NCI-H2107 treated with DMSO at 0.1 percent for 48 hours (cell line): Measurements from ENCODE around the gene UGT3A1.
"Not testable (repeated sequence)": the region's sequence is repeated elsewhere in the genome, so short reads cannot be mapped to it uniquely, and the experiment has no call there.

Source experiments
- DNase-seq: peaks from one replicate; lab custom pipeline; 2025; ENCODE audit not compliant: unreplicated experiment; lab: John Stamatoyannopoulos, UW

UGT3A1 gene, protein sequence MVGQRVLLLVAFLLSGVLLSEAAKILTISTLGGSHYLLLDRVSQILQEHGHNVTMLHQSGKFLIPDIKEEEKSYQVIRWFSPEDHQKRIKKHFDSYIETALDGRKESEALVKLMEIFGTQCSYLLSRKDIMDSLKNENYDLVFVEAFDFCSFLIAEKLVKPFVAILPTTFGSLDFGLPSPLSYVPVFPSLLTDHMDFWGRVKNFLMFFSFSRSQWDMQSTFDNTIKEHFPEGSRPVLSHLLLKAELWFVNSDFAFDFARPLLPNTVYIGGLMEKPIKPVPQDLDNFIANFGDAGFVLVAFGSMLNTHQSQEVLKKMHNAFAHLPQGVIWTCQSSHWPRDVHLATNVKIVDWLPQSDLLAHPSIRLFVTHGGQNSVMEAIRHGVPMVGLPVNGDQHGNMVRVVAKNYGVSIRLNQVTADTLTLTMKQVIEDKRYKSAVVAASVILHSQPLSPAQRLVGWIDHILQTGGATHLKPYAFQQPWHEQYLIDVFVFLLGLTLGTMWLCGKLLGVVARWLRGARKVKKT

GRCh38 chr5:35990941-35991611 lies at the start of gene UGT3A1:
Gene UGT3A1, minus strand, starts transcription at chr5:35991390. Its CDS starts 150 bp downstream, at chr5:35991240.
- peak; percentile 37 for DNase-seq

- DNase-seq: no peak
These were observed 44.5 kb upstream of the UGT3A1 start for GRCh38 chr5:36035696-36036095.

- DNase-seq: not testable (repeated sequence)
These were observed 43.4 kb upstream of the UGT3A1 start for GRCh38 chr5:36034536-36035134.

DNA sequence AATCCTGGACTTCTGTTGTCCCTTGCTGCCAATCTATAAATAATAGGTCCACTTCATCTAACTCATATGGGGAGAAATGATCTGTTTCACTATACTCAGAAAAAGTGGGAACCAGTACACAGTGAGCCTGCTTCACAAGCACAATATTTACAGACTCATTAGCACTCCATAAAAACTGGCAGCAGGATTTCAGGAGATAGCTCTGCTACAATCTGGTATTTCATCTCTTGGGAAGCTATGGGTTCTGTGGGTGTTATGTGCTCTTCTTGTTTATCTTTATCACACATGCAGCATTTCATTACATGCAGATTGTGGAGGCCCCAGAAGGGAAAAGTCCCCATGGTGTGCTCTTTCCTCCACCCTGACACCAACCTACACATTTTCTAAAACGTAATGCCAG lies 42.3 kb upstream of the UGT3A1 start:
- DNase-seq: no peak

DNA sequence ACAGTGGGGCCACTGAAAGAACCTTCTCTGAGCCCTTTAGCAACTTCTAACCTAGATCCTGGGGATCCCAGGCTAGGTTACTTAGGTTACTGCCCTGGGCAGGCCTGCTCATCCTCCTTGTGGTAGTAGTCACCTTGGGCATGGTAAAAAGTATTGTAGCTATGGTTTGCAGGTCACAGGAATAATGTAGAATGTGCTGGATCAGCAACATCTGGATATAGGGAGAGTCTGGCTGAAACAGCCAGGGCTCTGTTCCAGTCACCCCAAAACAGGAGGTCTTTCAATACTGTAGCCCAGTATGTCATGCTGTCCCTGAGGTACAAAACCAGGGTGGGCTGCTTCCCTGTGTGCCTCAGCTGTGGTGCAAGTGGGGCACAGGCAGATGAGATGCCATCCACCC lies 41.9 kb upstream of the UGT3A1 start:
- no peak for DNase-seq

GRCh38 chr5:36031223-36031622 lies 40.0 kb upstream of the UGT3A1 start:
- no peak for DNase-seq

DNA sequence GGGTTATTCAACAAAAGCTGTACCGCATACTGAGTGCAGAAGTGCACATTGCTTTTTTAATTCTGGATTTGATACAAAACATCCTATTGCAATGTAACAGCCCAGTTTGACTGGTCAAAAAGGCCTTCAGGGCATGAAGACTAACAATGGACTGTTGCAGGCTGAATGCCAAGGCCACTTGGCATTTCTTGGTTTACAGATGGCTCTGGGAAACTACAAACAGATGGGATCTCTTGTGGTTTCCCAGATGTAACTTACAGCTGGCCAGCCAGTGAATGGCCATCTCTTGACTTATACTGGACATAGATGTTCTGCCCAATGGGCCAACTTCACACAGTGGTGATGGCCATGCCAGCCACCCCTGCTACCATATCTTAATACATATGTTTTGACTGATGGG lies 38.7 kb upstream of the UGT3A1 start:
- DNase-seq: no peak

GRCh38 chr5:36028816-36029465 lies 37.8 kb upstream of the UGT3A1 start:
- no peak for DNase-seq

GRCh38 chr5:36027711-36028110 lies 36.5 kb upstream of the UGT3A1 start:
- no peak for DNase-seq

GRCh38 chr5:36026706-36027465 lies 35.7 kb upstream of the UGT3A1 start:
- no peak for DNase-seq

DNA sequence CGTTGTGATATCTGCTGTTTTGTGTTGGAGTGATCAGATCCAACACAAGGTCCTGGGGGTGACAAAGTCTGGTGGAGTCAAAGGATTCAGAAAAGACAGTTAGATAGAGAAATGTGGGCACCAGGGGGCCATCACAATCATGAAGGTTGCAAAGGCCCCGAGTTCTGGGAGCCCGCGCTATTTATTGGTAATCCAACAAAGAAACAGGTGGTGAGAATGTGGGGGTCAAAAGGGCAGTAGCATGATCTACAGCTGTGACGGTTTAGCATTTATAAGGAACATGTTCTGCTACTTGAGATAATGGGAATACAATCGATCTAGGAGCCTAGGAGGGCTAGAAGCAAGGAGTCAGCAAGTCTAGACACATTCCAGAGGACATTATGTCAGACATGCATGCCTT lies 31.1 kb upstream of the UGT3A1 start:
- not testable (repeated sequence) for DNase-seq

DNA sequence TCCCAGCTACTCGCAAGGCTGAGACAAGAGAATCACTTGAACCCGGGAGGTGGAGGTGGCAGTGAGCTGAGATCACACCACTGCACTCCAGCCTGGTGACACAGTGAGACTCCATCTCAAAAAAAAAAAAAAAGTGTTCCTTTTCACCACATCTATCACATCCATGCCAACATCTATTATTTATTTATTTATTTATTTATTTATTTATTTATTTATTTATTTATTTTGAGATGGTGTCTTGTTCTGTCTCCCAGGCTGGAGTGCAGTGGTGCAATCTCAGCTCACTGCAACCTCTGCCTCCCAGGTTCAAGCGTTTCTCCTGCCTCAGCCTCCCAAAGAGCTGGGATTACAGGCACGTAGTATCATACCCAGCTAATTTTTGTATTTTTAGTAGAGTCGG lies 28.4 kb upstream of the UGT3A1 start:
- DNase-seq: not testable (repeated sequence)

GRCh38 chr5:36017622-36018021 lies 26.4 kb upstream of the UGT3A1 start:
- DNase-seq: no peak

GRCh38 chr5:36017004-36017403 lies 25.8 kb upstream of the UGT3A1 start:
- no peak for DNase-seq

DNA sequence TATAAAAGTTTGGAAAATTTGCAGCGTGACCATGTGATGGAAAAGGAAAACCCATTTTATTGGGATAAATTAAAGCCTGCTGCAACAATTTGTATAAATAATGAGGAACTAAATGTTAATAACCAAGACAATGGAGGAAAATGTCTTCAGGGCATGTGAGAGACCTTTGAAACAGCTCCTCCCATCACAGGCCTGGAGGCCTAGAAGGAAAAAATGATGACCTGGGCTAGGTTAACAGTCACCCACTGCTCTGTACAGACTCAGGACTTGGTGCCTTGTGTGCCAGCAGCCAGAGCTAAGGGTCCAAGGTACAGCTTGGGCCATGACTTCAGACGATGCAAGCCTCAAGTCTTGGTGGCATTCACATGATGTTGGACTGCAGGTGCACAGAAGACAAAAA lies 22.0 kb upstream of the UGT3A1 start:
- DNase-seq: no peak

DNA sequence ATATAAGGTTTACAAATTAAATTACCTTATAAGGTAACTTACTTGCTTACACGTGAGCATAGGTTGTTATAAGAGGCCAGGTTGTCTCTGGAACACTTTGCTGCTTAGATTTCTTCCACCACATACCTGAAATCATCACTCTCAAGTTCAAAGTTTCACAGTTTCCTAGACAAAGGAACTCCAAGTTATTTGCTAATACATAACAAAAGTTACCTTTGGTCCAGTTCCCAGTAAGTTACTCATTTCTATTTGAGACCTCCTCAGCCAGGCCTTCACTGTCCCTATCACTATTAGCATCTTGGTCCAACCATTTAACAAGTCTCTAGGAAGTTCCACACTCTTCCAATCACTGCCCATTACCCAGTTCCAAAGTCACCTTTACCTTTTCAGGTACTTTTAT lies 18.5 kb upstream of the UGT3A1 start:
- no peak for DNase-seq

DNA sequence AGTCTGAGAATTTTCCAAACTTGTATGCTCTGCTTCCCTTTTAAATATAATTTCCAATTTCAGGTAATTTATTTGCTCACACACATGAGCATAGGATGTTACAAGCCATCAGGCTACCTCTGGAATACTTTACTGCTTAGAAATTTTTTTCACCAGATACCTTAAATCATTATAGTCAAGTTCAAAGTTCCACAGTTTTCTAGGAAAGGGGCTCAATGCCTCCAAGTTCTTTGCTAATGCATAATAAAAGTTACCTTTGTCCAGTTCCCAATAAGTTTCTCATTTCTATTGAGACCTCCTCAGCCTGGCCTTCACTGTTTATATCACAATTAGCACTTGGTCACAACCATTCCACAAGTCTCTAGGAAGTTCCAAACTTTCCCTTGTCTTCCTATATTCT lies 16.2 kb upstream of the UGT3A1 start:
- DNase-seq: no peak

DNA sequence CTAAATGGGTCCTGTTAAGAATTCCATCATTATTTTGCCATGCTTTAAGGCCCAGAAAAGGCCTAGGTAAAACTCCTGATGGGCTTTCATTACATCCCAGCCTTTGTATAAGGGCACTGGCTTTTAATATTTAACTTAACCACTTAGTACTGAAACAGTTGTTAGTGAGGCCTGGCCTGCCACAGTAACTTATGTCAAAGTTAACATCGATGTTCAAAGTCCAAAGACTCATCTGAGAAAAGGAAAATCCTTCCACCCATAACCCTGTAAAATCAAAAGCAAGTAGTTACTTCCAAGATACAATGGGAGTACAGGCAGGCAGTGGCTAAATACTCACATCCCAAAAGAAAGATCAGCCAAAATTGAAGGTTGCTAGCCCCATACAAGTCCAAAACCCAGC lies 15.0 kb upstream of the UGT3A1 start:
- DNase-seq: no peak

- DNase-seq: no peak
These were observed 9.8 kb upstream of the UGT3A1 start for GRCh38 chr5:36001032-36001431.

DNA sequence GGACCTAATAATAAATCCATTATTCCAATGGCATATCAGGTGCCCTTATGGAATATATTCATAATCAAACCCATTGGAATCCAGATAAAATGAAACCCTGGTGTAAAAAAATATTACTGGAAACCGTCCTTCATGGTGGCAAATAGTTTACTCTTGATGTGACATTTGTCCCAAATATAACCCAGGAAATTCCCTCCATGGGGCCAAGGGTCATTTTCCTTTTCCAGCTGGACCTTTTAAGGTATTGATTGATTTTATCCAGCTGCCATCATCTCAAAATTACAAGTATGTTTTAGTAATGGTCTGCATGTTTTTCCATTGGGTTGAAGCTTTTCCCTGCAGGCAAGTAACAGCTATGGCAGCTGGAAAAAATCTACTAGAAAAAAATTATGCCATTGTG lies 8.4 kb upstream of the UGT3A1 start:
- DNase-seq: no peak

DNA sequence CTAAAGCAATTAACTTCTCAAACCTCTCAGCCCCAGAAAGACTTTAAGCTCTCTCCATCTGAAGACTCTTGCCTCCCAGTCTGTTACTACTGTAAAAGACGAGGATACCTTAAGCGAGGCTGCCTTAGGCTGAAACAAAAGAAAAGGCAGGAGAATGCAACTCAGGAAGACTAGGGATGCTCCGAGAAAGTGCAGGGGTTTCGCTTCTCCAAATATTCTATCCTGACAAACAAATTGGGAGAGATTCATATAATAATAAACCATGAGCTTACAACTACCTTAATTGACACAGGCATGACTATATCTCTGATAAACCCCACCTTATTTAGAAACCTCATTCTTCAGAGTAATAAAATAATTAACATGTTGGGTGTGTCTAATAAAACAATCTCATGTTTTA lies 4.9 kb upstream of the UGT3A1 start:
- DNase-seq: no peak
